HG02642 (cell line): ENCODE measurements around the gene HDAC5.
"Not testable (repeated sequence)": the region's sequence is repeated elsewhere in the genome, so short reads cannot be mapped to it uniquely, and the experiment has no call there.

Source experiments
- ATAC-seq: cut with Tn5 transposase; IDR thresholded peaks from one replicate; pipeline ENCODE4 v1.9.1; 2021; ENCODE audit warnings: mild to moderate bottlenecking; ENCODE audit not compliant: unreplicated experiment, poor library complexity

HDAC5 gene

DNA sequence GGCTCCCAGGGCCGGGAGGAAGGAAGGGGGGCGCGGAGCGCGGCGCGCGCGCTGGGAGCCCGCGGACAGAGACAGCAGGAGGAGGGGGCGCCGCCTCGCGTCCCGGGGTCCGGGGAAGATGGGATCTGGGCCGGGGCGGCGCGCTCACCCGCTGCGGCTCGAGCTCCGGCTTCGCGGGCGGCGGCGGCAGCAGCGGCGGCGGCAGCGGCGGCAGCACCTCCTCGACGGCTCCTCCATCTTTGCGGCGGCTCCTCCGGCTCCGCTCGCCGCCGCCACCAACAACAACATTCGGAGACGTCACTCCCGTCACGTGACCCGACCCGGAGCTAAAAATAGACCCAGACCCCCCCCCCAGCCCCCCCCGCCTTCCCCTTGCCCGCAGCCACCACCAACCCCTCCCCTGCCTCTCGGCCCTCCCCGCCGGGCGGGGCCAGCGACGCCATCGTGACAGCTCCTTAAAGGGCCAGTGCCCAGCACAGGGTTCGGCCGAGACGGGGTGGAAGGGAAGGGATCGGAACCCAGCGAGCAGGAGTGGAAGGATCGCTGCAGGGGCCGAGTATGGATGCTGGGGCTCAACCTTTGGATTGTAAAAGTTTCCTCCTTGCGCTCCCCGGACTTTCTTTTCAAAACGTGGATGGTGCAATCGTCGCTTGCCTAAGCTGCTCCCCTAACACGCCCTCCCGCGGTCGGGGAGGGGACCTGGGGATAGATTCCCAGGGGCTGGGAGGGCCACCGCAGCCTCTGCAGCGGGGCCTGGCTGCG is at the start of gene HDAC5:
Gene HDAC5, minus strand, starts transcription at position 286 of the 762 bp plus-strand sequence. CDS start 6,126 bp downstream, outside the sequence.
- peak; percentile 95 for ATAC-seq

DNA sequence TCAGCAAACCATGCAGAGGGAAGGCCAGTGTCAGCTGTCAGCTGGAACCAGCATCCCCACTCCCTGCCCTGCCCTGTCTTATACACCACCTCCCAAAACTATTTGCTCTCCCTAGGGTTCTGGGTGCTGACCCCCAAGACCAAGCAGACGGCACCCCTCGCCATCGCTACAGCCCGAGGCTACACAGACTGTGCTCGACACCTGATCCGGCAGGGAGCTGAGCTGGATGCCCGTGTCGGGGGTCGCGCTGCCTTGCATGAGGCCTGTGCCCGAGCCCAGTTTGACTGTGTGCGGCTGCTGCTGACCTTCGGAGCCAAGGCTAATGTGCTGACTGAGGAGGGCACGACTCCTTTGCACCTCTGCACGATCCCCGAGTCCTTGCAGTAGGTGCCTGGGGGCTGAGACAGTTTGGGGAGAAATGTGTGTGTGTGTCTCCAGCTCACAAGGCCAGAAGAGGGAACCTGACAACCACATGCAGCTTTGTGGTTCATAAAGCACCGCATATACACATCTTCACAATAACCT is 48.6 kb upstream of the HDAC5 start:
- ATAC-seq, result no peak

DNA sequence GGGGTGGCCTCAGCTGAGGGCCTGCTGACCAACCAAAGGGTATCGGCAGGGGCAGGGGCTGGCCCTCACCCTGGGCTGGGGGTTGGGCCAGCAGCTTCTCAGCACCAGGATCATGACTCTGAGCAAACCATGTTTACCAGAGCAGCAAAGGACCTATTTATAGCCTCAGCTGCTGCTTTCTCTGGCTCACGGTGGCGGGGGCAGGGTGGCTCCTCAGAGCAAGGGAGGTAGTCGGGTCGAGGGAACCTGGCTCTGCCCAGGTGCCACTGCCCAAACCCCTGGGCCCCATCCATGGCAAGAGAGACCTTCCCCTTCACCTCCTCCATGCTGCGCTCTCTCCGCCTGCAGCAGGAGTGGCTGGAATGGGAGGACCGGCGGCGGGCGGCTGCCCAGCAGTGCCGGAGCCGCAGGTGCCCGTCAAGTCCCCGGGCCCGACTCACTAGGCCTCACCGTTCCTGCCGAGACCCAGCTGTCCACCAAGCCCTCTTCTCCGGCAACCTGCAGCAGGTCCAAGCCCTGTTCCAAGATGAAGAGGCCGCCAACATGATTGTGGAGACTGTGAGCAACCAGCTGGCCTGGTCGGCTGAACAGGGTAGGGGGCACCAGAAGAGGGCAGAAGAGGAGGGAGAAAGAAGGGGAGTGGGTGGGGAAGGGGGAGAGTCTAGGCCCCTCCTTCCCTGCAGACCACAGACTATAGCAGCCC is 47.2 kb upstream of the HDAC5 start, which contains the start of gene ASB16:
Gene ASB16, plus strand, starts transcription at position 206 of the 703 bp plus-strand sequence. Its CDS starts 86 bp downstream, at position 292.
- ATAC-seq, result no peak

DNA sequence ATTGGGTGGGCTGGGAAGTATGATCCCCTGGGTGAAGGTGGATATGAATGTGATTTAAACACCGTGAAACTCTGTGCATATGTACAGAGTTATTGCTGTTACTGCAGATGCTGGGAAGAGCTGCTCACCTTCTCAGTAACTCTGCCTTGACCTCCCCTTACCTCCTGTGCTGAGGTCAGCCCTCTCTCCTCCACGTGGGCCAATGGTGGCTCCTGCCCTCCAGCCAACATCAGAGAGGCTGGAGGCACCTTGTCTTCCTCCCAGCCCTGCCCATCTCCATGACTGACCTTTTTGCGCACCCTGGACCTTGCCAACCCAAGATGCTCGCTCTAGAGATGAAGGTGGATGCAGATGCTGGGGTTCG is 46.7 kb upstream of the HDAC5 start:
- ATAC-seq, result no peak

DNA sequence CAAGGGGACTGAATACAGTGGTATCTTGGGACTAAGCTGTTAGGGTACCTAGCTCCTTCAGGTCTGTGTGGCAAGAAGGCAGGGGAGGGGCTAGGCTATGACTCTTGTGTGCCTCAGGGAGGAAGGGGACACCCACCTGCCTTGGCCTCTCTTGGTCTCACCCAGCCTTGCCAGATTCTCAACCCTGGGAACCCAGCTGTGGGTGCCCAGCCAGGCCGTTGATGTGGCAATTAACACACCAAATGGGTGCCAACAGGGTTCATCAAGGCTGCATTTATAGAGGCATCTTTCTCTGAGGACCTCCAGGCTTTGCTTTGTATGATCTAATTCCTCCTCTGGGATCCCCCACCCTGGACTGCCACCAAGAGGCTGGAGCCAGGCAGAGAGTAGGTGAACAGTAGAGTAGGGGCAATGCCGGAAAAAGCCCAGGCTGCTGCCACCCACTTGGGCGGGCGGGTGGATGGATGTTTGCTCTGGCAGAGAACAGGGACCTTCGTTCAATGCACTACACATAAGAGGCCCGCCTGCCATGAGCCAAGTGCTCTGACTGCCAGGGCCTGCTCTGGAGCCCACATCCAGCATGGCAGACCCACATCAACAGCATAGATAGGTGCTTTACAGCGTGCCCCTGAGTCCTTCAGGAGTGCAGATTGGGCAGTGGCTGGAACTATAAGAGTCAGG is 43.9 kb upstream of the HDAC5 start:
- no peak for ATAC-seq

DNA sequence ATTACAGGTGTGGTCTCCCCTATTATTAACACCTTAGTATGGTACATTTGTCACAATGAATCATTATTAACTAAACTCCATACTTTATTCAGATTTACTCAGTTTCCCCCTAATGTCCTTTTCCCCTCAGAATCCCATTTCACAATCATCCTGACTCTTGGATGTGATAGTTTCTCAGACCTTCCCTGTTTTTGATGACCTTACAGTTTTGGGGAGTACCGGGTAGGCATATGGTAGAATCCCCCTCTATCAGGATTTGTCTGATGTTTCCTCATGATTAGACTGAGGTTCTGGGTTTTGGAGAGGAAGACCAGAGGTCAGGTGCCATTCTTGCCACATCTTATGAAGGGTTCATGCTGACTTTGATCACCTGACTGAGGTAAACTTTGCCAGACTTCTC is 41.0 kb upstream of the HDAC5 start:
- ATAC-seq, result no peak

DNA sequence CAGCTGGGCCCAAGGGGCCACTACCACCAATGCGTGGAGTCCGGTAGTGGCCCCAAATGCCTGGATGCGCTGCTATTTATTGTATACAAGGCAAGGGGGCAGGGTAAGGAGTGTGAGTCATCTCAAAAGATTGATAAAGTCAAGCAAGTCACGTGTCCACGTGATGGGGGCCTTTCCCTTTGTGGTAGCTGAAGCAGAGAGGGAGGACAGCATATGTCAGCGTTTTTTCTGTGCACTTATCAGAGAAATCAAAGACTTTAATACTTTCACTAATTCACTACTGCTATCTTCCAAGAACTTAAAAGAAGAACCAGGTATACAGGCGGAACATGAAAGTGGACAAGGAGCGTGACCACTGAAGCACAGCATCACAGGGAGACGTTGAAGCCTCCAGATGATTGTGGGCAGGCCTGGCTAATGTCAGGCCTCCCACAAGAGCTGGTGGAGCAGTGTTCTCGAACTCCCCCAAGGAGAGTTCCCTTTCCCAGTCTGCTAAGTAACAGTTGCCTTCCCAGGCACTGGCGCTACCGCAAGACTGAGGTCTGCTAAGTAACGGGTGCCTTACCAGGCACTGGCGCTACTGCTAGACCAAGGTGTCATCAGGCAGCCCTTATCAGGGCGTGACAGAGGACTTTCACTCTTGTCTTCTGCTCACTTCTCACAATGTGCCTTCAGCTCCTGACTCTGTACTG is 36.2 kb upstream of the HDAC5 start:
- ATAC-seq, result no peak

DNA sequence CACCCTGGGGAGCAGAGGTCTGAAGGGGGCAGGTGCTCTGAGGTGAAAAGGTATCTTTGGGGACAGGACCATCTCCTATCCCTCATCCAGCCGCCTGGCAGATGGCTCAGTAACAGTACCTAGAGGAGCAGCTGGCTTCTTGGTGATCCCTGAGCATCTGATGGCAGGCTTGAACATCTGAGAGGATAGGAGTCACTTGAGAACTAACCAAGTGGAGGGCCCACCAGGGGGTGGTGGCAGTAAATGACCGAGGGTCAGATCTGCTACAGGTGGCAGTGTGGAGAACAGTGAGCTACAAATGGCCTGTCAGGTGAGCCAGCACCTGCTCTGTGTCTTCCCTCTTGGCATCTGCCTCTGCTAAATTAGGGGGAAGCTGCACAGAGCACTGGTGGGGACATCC is 32.0 kb upstream of the HDAC5 start:
- no peak for ATAC-seq

DNA sequence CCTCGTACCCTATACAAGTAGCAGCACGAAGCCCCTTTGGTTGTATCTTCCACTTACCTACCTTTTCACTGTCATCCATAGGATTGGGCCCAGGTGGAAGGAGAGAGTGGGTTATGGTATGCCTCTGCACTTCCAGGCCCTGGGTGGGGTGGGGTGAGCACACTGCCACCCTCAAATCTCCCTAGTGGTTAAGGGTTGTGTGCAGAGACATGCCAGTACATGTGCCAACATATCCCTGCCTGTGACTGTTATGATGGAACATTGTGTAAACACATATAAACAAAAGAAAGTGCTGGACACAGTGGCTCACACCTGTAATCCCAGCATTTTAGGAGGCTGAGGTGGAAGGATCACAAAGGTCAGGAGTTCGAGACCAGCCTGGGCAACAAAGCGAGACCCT is 29.4 kb upstream of the HDAC5 start:
- no peak for ATAC-seq

DNA sequence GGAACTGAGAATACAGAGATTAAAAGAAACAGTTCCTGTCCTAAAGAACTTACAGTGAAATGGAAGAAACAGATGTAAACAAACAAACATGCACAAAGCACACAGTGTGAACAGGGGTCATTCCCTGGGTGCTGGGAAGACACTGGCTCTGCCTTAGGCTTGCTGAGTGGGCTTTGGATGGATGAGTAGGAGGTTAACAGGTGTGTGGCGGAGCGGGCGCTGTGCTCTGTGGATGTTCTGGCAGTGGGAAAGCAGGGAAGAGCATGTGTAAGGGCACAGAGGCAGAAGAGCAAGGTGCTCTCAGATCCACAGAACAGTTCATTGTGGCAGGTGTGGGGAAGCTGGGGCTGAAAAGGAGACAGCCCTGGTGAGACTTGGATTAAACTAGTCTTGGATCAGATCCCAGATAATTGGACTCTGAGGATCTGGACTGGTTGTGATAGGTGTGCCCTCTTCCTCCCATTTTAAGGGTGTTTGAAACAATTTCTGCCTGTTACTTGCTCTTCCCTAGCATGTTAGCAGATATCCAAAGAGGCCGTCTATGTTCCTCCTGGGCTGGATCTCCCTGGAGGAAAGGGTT is 26.4 kb upstream of the HDAC5 start:
- no peak for ATAC-seq

DNA sequence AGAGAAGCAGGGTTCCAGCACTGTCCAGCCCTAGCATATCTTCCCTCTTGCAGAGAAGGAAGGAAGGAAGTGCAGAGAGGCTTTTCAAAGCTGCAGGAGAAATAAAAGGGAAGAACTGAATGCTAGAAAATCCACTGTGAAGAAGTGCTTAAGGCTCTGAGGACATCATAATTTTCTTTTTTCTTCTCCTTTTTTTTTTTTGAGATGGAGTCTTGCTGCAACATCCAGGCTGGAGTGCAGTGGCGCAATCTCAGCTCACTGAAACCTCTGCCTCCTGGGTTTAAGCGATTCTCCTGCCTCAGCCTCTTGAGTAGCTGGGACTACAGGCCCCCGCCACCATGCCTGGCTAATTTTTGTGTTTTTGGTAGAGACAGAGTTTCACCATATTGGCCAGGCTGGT is 25.6 kb upstream of the HDAC5 start:
- ATAC-seq, result not testable (repeated sequence)

DNA sequence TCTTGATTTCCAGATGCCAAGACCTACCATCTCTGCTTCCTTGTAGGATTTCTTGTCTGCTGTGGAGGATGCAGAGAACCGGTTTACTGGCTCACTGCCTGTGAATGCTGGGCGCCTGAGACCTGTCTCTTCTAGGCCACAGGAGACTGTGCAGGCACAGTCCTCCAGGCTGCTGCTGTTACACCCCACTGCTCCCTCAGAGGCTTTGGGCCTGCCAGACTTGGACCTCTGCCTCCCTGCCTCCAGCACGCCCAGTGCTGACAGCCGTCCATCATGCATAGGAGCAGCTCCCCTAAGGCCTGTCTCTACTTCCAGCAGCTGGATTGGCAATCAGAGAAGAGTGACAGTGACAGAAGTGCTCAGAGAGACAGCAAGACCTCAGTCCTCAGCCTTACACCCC is 24.4 kb upstream of the HDAC5 start:
- no peak for ATAC-seq

DNA sequence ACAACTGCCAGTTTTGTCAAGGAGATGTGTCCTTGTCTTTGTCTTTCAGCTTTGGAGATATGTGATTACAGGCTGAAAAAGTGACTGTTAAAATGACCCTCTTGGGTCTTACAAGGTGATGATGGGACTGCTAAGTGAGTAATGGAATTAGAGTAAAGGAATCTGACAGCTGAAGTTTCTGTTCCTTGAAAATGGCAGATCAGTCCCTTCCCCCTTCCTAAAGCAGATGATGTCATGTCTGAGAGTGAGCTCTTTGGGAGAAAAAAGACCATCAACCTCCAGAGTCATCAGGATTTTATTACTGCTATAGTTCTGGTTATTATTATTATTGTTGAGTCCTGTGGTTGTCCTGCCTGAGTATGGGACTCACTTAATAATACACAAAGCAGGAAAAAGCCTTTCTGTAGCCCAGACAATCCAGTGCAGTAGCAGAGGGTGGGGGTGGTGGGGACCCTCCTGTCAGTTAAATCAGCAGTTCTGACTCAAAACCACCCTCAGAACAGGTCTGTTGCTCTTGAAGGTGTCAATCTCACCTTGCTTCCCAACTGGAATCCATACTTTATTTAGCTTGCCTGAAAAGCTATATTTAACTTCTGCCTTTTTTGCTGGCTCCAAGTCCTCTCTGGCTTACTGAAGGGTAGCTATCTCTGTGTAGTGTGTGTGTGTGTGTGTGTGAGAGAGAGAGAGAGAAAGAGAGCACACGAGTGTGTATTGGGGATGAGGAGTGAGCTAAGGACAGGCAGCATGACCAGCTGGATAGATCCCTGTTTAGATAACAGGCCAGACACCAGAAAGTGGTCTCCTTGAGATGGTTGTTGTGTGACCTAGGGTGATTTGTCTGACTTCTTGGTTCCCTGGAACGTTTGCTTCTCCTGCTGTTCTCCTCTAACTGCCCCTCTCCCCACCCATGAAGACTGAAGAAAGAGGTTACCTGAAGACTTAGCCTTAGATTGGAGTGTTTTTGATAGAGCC is 23.2 kb upstream of the HDAC5 start:
- ATAC-seq, result no peak

DNA sequence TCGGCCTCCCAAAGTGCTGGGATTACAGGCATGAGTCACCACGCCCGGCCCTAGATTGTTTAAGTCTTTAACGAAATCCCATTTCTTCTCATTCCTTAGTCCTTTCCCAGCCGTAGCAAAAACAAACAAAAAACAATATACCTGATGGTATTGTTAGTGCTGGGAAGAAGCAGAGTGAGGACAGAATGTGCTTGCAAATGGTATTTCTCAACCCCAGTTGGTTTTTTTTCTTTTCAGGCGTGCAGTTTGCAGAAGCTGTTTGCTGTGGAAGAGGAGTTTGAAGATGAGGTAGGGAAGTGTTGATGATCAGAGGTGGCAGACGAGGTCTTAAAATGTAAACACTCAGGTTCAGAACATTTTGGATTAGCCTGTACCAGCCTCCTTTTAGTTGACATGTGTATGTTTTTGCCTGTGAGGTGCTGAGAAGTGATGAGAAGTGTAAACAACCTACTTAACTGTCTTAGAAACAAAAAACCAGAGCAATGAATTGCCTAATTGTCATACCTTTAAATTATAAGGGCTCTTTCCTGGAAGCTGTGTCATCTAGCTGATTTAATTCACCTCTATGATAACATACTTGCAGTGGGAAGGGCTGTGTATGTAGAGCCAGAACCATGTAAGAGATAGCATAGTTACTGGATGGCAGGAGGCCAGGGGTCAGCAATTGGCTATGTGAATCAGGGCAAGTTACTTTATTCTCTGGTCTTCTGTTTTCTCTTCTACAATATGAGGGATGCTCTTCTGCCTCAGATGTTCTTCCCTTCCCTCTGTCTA is 21.7 kb upstream of the HDAC5 start:
- no peak for ATAC-seq

DNA sequence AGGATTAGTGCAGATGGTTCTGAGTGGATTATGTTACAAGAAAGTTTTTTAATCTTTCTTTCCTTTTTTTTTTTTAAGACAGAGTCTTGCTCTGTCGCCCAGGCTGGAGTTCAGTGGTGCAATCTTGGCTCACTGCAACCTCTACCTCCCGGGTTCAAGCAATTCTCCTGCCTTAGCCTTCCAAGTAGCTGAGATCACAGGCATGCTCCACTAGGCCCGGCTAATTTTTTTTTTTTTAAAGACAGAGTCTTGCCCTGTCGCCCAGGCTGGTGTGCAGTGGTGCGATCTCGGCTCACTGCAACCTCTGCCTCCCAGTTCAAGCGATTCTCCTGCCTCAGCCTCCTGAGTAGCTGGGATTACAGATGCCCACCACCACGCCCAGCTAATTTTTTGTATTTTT is 20.5 kb upstream of the HDAC5 start:
- ATAC-seq, result not testable (repeated sequence)

DNA sequence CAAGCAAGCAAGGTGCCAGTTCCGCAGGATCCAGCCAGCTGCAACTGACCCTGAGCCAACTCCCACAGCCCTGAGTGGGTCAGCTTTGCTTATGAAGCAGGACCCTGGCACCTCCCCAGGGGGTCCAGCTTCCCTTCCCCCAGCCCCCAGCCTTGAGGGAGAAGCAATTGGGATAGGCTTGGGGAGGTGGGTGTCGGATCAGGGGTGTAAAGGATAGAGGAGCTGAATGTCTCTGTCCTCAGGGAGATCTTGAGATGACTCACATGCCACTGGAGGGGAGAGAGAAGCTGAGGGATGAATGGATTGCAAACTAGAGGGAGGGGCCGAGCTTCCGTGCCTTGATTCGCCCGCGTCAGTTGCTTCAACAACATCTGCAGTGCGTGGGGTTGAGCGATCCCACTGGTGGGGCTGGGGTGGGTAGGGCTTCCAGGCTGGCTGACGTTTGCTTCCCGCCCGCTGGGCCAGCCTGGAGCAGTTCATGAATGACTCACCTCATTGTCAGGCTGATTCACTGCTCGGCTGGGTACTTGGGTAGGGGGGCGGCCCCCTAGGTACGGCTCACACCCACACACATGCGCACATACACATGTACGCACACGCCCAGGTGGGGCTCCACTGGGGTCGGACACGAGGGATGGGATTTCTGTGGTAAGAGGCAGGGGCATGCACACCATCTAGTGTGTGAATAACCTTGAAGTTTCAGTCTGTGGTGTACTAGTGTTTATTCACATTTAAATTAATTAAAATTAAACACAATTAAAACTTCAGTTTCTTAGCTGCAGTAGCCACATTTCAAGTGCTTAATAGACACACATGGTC is 14.7 kb upstream of the HDAC5 start:
- no peak for ATAC-seq

DNA sequence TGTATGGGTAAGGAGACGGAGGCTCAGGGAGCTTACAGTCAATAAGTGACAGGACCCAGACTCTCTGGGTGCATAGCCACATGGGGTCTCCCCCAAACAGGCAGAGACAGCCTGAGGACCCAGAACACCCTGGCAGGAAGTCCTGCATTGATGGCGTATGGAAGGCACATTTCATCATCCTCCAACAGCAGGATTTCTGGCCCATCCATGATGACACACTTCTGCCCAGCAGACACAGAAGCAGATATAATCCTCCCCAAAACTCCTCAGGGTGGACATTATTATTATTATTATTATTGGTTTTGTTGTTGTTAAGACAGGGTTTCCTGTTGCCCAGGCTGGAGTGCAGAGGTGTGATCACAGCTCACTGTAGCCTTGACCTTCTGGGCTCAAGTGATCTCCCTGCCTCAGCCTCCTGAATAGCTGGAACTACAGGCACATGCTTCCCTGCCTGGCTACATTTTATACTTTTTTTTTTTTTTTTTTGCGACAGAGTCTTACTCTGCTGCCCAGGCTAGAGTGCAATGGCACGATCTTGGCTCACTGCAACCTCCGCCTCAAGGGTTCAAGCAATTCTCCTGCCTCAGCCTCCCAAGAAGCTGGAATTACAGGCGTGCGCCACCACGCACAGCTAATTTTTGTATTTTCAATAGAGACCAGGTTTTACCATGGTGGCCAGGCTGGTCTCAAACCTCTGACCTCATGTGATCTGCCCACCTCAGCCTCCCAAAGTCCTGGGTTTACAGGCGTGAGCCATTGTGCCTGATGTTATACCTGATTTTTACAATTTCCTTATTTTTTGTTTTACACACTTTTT is 11.5 kb upstream of the HDAC5 start:
- no peak for ATAC-seq
